IPS DF 6.9 (cell line): ENCODE measurements around the gene CREB3.

Experiments used
- DNase-seq: peaks from one replicate; pipeline ENCODE4 v3.0.0-alpha.2; 2013; ENCODE audit warnings: low read depth, low spot score
- H3K27ac ChIP-seq: one replicate; pipeline ENCODE4 v1.5.1; 2013; ENCODE audit warnings: low read length, control low read depth
- H3K27me3 ChIP-seq: 2 replicates; pipeline ENCODE4 v1.6.1; 2013; ENCODE audit warnings: mild to moderate bottlenecking, low read length; ENCODE audit not compliant: control insufficient read depth, insufficient read depth
- H3K36me3 ChIP-seq: 2 replicates; pipeline ENCODE4 v1.6.1; 2013; ENCODE audit warnings: low read length; ENCODE audit not compliant: control insufficient read depth, insufficient read depth
- H3K4me1 ChIP-seq: 2 replicates; pipeline ENCODE4 v1.6.1; 2013; ENCODE audit warnings: low read length; ENCODE audit not compliant: control insufficient read depth, insufficient read depth
- H3K4me3 ChIP-seq: 2 replicates; pipeline ENCODE4 v1.5.1; 2013; ENCODE audit warnings: mild to moderate bottlenecking, low read length
- H3K9me3 ChIP-seq: 2 replicates; pipeline ENCODE4 v1.6.1; 2013; ENCODE audit warnings: low read length, inconsistent platforms; ENCODE audit not compliant: control insufficient read depth, insufficient read depth
- WGBS: extraction: QIAGEN DNeasy Blood & Tissue Kit; methylation state at CpG from one replicate; pipeline ENCODE4 v1.1.7; 2013; ENCODE audit warnings: mixed read lengths, missing lambda C conversion rate; ENCODE audit not compliant: insufficient read length, insufficient coverage; 5-methylcytosine and 5-hydroxymethylcytosine counted together

The CREB3 gene

DNA sequence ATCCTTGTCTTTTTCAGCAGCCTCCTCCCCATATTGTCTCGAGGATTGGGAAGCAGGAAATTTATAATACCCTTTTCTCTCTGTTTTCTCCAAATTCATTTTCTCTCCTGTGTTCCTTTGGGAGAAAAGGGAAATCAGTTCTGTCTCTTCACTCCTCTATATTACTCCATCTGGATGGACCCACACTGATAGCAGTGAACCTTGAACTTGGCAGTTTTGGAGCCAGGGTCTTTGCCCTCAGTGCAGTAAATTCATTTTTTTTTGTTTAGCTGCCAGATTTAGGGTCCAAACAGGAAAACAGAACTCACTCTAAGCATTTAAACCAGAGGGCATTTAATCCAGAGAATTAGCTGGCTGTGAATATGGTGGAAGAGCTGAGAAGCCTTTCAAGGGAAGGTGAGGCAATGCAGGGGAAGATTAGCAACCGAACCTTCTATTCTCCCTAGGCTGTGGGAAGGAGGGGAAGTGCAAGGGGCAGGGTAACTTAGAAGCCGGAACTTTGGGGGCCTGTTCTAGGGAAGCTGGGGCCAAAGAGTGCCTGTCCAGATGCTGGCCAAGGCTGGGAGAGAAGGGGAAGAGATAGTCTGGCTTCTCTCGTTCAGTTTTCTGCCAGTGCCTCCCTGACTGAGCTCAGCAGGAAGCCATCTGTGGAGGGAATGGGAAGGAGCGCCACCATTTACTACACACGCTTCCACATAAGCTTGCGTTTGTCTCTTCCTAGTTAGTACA lies 42.6 kb downstream of the CREB3 start:
- Histone ChIP-seq H3K27ac (no peak overlapping the region), H3K36me3 (no peaks in the 10 kb centered on the region), H3K4me3 (no peak overlapping the region), H3K9me3 (no peaks in the 10 kb centered on the region), H3K4me1 (peaks cover 3% of the 10 kb centered on the region), H3K27me3 (no peaks in the 10 kb centered on the region)
- DNase-seq: no peak
- WGBS: no CpG with 5 or more reads among the region's 7 CpGs

DNA sequence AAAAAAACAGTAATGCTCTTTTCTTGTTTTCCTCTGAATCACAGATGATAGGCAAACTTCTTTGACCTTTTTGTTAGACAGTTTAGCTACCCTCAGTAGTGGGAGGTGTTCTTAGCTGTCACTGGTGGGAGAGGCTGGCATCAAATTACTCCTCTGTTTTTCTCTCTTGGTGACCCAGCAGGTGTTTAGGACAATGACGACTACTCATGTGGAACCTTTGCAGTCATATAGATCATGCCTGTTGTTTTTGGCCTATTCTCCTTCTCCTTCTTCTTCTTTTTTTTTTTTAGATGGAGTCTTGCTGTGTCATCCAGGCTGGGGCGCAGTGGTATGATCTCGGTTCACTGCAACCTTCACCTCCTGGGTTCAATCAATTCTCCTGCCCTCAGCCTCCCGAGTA lies 43.6 kb downstream of the CREB3 start:
- no CpG with 5 or more reads among the region's 4 CpGs for WGBS
- no peak for DNase-seq

DNA sequence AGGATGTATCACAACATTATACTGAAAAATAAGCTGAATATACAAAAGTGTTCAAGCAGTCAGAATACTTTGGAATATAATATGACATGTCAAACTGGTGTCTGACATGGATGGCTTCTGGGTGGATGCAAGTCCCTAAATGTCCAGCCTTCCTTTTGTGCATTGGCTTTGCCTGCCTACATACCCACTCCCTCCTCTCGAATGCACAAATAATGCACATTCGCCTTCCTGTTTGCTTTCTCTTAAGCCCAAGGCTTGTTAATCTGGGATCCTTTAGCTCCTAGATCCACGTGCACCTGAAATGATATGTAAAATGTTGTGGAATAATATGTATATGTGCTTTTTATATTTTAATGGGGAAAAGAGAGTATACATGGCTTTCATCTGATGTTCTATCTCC lies 46.0 kb downstream of the CREB3 start:
- no CpG with 5 or more reads among the region's 3 CpGs for WGBS
- H3K27ac ChIP-seq: no peak overlapping the region

More for the DNA sequence above, 43.6 kb downstream of the CREB3 start:
- Histone ChIP-seq H3K27ac (no peak overlapping the region), H3K4me1 (peaks cover 3% of the 10 kb centered on the region), H3K4me3 (no peak overlapping the region), H3K36me3 (no peaks in the 10 kb centered on the region), H3K27me3 (no peaks in the 10 kb centered on the region), H3K9me3 (no peaks in the 10 kb centered on the region)

GRCh38 chr9:35781066-35781465 lies 48.6 kb downstream of the CREB3 start:
- no CpG with 5 or more reads among the region's 2 CpGs for WGBS
- no peak for DNase-seq
- Histone ChIP-seq H3K27ac (no peak overlapping the region), H3K4me1 (no peaks in the 10 kb centered on the region), H3K4me3 (no peak overlapping the region), H3K9me3 (no peaks in the 10 kb centered on the region), H3K36me3 (no peaks in the 10 kb centered on the region), H3K27me3 (no peaks in the 10 kb centered on the region)

More for the DNA sequence above, 46.0 kb downstream of the CREB3 start:
- Histone ChIP-seq H3K4me1 (peaks cover 3% of the 10 kb centered on the region), H3K36me3 (no peaks in the 10 kb centered on the region), H3K27me3 (no peaks in the 10 kb centered on the region), H3K9me3 (no peaks in the 10 kb centered on the region), H3K4me3 (no peak overlapping the region)
- no peak for DNase-seq

- H3K27ac ChIP-seq: no peak overlapping the region
- H3K27me3 ChIP-seq: no peaks in the 10 kb centered on the region
- no peak for DNase-seq
- H3K36me3 ChIP-seq: no peaks in the 10 kb centered on the region
- H3K4me1 ChIP-seq: no peaks in the 10 kb centered on the region
- H3K9me3 ChIP-seq: no peaks in the 10 kb centered on the region
- no peak overlapping the region for H3K4me3 ChIP-seq
These were observed 51.0 kb downstream of the CREB3 start for GRCh38 chr9:35783418-35783817.
